CD14-positive monocyte (primary cell): ENCODE measurements around the gene DBF4. TPM values are rescaled to one million over a fixed set of nuclear protein-coding genes. Genes with fewer than 3 reads are reported as not detected.
A peak's percentile ranks its signal among the peaks of the same experiment; 100 is the strongest.

Experiments used
- DNase-seq, 3 donors: peaks; one replicate each; pipeline ENCODE4 v3.0.0-alpha.2; 2011 to 2022
- H2AFZ ChIP-seq: 2 replicates; pipeline ENCODE4 v1.6.0; 2012; ENCODE audit warnings: mild to moderate bottlenecking, low read depth, low read length, inconsistent platforms; ENCODE audit not compliant: insufficient read depth, poor library complexity, severe bottlenecking
- H3K27ac ChIP-seq, 2 donors: 1 replicate in 1 of 2; 2 replicates in 1 of 2; pipeline ENCODE4 v1.5.1; 2012 to 2013; ENCODE audit warnings: low read length in 2 of 2, control low read depth in 1 of 2, inconsistent platforms in 1 of 2, low read depth in 1 of 2, mild to moderate bottlenecking in 1 of 2
- H3K27me3 ChIP-seq, 2 donors: one replicate each; pipeline versions ENCODE4 v1.6.0 to v1.6.1; 2011 to 2013; ENCODE audit warnings: low read length in 2 of 2; ENCODE audit not compliant: control insufficient read depth in 2 of 2, insufficient read depth in 2 of 2
- H3K36me3 ChIP-seq, 2 donors: replicated peaks in 1 of 2; 1 replicate in 1 of 2; 2 replicates in 1 of 2; pipeline versions ENCODE4 v1.5.1 to v1.6.1; 2012 to 2013; ENCODE audit warnings: low read length in 2 of 2, control low read depth in 1 of 2, inconsistent platforms in 1 of 2, mild to moderate bottlenecking in 1 of 2; ENCODE audit not compliant: insufficient read depth in 2 of 2, control insufficient read depth in 1 of 2
- H3K4me1 ChIP-seq, 2 donors: 1 replicate in 1 of 2; 2 replicates in 1 of 2; pipeline versions ENCODE4 v1.5.1 to v1.6.1; 2012 to 2013; ENCODE audit warnings: low read length in 2 of 2, control low read depth in 1 of 2, inconsistent platforms in 1 of 2, mild to moderate bottlenecking in 1 of 2, moderate library complexity in 1 of 2; ENCODE audit not compliant: insufficient read depth in 2 of 2, control insufficient read depth in 1 of 2
- H3K4me2 ChIP-seq: replicated peaks from 2 replicates; pipeline ENCODE3; 2012; ENCODE audit warnings: low read length, moderate library complexity, mild to moderate bottlenecking; ENCODE audit not compliant: poor library complexity, severe bottlenecking; ENCODE audit errors: extremely low read depth
- H3K4me3 ChIP-seq, 3 experiments: fragments of 200-600 bp in 1 of 3; sonication (generic) in 1 of 3; replicated peaks in 1 of 3; 1 replicate in 2 of 3; 2 replicates in 1 of 3; pipeline ENCODE4 v1.5.1; 2011 to 2013; ENCODE audit warnings: low read length in 3 of 3, mild to moderate bottlenecking in 3 of 3, control low read depth in 2 of 3, low read depth in 2 of 3, inconsistent platforms in 1 of 3, moderate library complexity in 1 of 3
- H3K79me2 ChIP-seq: 2 replicates; pipeline ENCODE4 v1.6.0; 2012; ENCODE audit warnings: mild to moderate bottlenecking, control low read depth, inconsistent platforms, low read length, moderate library complexity; ENCODE audit not compliant: insufficient read depth
- H3K9ac ChIP-seq: 2 replicates; pipeline ENCODE4 v1.6.0; 2017; ENCODE audit warnings: low read length, mild to moderate bottlenecking; ENCODE audit not compliant: insufficient read depth, poor library complexity, severe bottlenecking
- H3K9me3 ChIP-seq, 2 donors: replicated peaks in 1 of 2; 1 replicate in 1 of 2; 2 replicates in 1 of 2; pipeline versions ENCODE4 v1.5.1 to v1.6.1; 2012 to 2013; ENCODE audit warnings: low read length in 2 of 2, control low read depth in 1 of 2; ENCODE audit not compliant: control insufficient read depth in 1 of 2, insufficient read depth in 1 of 2
- H4K20me1 ChIP-seq: 2 replicates; pipeline ENCODE4 v1.6.0; 2012; ENCODE audit warnings: mild to moderate bottlenecking, low read length, control low read depth, moderate library complexity; ENCODE audit not compliant: insufficient read depth
- H3K27ac Mint-ChIP-seq, 7 donors: one replicate each; pipeline ENCODE4 v1.8.0; 2020; ENCODE audit warnings: mild to moderate bottlenecking in 7 of 7, mixed read lengths in 7 of 7, moderate library complexity in 6 of 7, inconsistent platforms in 2 of 7
- H3K27me3 Mint-ChIP-seq, 3 donors: one replicate each; pipeline ENCODE4 v1.8.0; 2021 to 2022; ENCODE audit warnings: low read depth in 3 of 3, mild to moderate bottlenecking in 3 of 3, mixed read lengths in 3 of 3, moderate library complexity in 3 of 3, inconsistent platforms in 1 of 3
- H3K36me3 Mint-ChIP-seq, 2 donors: one replicate each; pipeline ENCODE4 v1.8.0; 2020; ENCODE audit warnings: mixed read lengths in 2 of 2, inconsistent platforms in 1 of 2, mild to moderate bottlenecking in 1 of 2
- H3K4me1 Mint-ChIP-seq: one replicate; pipeline ENCODE4 v1.8.0; 2020; ENCODE audit warnings: mild to moderate bottlenecking, mixed read lengths
- H3K4me3 Mint-ChIP-seq, 2 donors: one replicate each; pipeline ENCODE4 v1.8.0; 2020; ENCODE audit warnings: mild to moderate bottlenecking in 2 of 2, mixed read lengths in 2 of 2, moderate library complexity in 1 of 2
- H3K9me3 Mint-ChIP-seq, 7 donors: one replicate each; pipeline ENCODE4 v1.8.0; 2020 to 2022; ENCODE audit warnings: mixed read lengths in 7 of 7, mild to moderate bottlenecking in 6 of 7, moderate library complexity in 6 of 7, inconsistent platforms in 2 of 7
- CTCF ChIP-seq: fragments of 200-600 bp; IDR thresholded peaks from one replicate; pipeline ENCODE4 v1.8.0; 2022; ENCODE audit warnings: antibody characterized with exemption, mild to moderate bottlenecking
- WGBS: methylation state at CpG from one replicate; pipeline ENCODE4 v1.1.5; 2013; ENCODE audit warnings: missing lambda C conversion rate; ENCODE audit not compliant: insufficient coverage; 5-methylcytosine and 5-hydroxymethylcytosine counted together
- intact Hi-C, 2 donors: fragments of 100-400 bp; cut with micrococcal nuclease; formaldehyde crosslinking; loops; one replicate each; pipeline versions ENCODE4 v1.15.0 to v1.15.1; 2023
- polyA plus RNA-seq, 3 donors: library from polyadenylated mRNA; depleted of rRNA in 1 of 3; unstranded in 2 of 3; stranded (reverse) in 1 of 3; fragments of 300-500 nt in 2 of 3; fragments of >200 nt in 1 of 3; fragmentation: Illumina TruSeq in 2 of 3; gene quantifications; 1 replicate in 2 of 3; 2 replicates in 1 of 3; pipeline ENCODE4 v1.2.3, GENCODE V29; 2012 to 2021

DBF4 gene
- polyA plus RNA-seq, 3 donors = 2.6 to 7.3 (median 6.7) TPM

DNA sequence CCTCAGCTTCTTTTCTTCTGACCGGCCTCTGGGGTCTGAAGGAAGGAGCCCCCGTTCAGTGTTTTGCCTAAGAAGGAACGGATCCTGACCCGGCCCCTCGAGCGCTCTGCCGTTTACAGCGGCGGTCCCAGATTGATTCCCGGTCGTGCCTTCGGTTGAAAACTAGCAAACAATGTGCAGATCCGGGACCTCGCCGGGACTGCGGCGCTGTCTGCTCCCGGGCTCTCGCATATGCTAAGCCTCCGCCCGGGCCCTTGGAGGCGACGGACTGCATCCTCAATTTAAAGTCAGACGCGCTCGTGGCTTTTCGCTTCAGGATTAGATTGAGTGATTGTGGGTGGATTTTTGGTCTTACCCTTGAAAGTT is 559 bp downstream of the DBF4 start:
- Mint-ChIP-seq H3K36me3 (peaks cover 11 to 15% of the 10 kb centered on the region in 2 donors), H3K27me3 (peaks cover 0 to 2% (median 0%) of the 10 kb centered on the region in 3 donors), H3K9me3 (peaks cover 0 to 10% (median 4%) of the 10 kb centered on the region in 7 donors), H3K27ac (peak overlapping the region; percentile 93 to 98 (median 96)), H3K4me3 (peak overlapping the region; percentile 95 to 97), H3K4me1 (peaks cover 46% of the 10 kb centered on the region)
- intact Hi-C loops = loop anchor here in 1 of 2 donors (10.0 kb wide), 1 partner anchor 722 kb away; the partner anchor contains the start of gene DMTF1
- Histone ChIP-seq H3K4me3 (peak overlapping the region; percentile 93 to 99 (median 98)), H3K9ac (peak overlapping the region; percentile 86), H3K4me2 (peak overlapping the region; percentile 94), H3K36me3 (peaks cover 6 to 9% of the 10 kb centered on the region in 2 donors), H3K79me2 (peaks cover 89% of the 10 kb centered on the region), H3K27me3 (no peaks in the 10 kb centered on the region), H3K9me3 (no peaks in the 10 kb centered on the region), H3K27ac (peak overlapping the region; percentile 91 to 94), H4K20me1 (peaks cover 19% of the 10 kb centered on the region), H3K4me1 (peaks cover 28 to 47% of the 10 kb centered on the region in 2 donors), H2AFZ (peak overlapping the region; percentile 96)
- peak in 2 of 3 donors; percentile 30 to 36 for DNase-seq
- WGBS = under 1% methylated on average over 21 of the region's 27 CpGs
- no peak for TF ChIP-seq CTCF

DNA sequence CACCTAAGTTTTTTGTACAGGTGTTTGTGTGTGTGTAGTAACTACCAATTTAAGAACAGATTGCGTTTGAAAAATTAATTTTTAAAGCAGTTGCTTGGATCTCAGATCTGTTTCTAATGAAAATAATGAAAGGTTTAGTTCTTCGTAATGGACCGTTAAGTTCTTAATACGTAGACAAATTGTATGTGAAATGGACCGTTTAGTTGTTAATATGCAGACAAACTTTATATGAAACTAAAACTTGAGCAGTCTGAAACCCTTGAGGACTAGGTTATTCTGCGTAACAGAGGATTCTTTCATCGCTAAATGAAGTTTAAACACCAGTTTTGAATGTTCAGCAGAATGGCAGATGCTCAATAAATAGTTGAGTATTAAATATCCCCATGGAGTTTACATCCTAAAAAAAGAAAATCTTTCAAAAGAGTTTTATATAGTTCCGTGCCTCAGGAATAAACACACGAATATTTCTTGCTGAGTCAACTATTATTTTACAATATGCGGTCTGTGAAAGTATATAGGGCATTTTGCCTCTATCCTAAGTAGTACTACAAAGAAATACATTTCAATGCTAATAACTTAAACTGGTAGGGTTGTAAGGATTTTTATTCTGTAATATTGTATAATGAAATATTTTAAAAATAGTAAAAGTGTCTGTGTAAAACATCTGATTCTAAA is 1.2 kb downstream of the DBF4 start:
- H3K9ac ChIP-seq = peak overlapping the region; percentile 86
- peak overlapping the region in 1 of 2 donors; percentile 91 for H3K27ac ChIP-seq
- DNase-seq = no peak
- WGBS = 0% methylated on average over 2 of the region's 10 CpGs
- TF ChIP-seq CTCF = no peak
- peaks cover 25 to 41% of the 10 kb centered on the region in 2 donors for H3K4me1 ChIP-seq
- peak overlapping the region; percentile 94 for H3K4me2 ChIP-seq
- peaks cover 6 to 14% of the 10 kb centered on the region in 2 donors for H3K36me3 ChIP-seq
- H3K4me3 ChIP-seq = peak overlapping the region; percentile 93 to 99 (median 98)
- Mint-ChIP-seq H3K27me3 (peaks cover 0 to 2% (median 0%) of the 10 kb centered on the region in 3 donors), H3K27ac (peak overlapping the region in 2 of 7 donors; percentile 93 to 97), H3K9me3 (peaks cover 0 to 4% (median 0%) of the 10 kb centered on the region in 7 donors), H3K36me3 (peaks cover 11 to 14% of the 10 kb centered on the region in 2 donors), H3K4me1 (peaks cover 40% of the 10 kb centered on the region), H3K4me3 (peak overlapping the region; percentile 95 to 97)
- no peaks in the 10 kb centered on the region for H3K9me3 ChIP-seq
- peak overlapping the region; percentile 96 for H2AFZ ChIP-seq
- peaks cover 13% of the 10 kb centered on the region for H4K20me1 ChIP-seq
- H3K27me3 ChIP-seq = no peaks in the 10 kb centered on the region
- peaks cover 89% of the 10 kb centered on the region for H3K79me2 ChIP-seq
- intact Hi-C loops = loop anchor here in 1 of 2 donors (10.0 kb wide), 1 partner anchor 723 kb away; the partner anchor contains the start of gene DMTF1
